Stimulated activated CD4-positive, alpha-beta T cell treated with anti-CD3 and anti-CD28 coated beads, Interleukin-2, amount 100 ng/mL, for 48 hours (primary cell): ENCODE results near the gene KLHL9.
A peak's percentile ranks its signal among the peaks of the same experiment; 100 is the strongest.

Experiments used
- DNase-seq, 2 donors: peaks; one replicate each; pipeline ENCODE4 v3.0.0-alpha.2; 2020

Gene KLHL9

DNA sequence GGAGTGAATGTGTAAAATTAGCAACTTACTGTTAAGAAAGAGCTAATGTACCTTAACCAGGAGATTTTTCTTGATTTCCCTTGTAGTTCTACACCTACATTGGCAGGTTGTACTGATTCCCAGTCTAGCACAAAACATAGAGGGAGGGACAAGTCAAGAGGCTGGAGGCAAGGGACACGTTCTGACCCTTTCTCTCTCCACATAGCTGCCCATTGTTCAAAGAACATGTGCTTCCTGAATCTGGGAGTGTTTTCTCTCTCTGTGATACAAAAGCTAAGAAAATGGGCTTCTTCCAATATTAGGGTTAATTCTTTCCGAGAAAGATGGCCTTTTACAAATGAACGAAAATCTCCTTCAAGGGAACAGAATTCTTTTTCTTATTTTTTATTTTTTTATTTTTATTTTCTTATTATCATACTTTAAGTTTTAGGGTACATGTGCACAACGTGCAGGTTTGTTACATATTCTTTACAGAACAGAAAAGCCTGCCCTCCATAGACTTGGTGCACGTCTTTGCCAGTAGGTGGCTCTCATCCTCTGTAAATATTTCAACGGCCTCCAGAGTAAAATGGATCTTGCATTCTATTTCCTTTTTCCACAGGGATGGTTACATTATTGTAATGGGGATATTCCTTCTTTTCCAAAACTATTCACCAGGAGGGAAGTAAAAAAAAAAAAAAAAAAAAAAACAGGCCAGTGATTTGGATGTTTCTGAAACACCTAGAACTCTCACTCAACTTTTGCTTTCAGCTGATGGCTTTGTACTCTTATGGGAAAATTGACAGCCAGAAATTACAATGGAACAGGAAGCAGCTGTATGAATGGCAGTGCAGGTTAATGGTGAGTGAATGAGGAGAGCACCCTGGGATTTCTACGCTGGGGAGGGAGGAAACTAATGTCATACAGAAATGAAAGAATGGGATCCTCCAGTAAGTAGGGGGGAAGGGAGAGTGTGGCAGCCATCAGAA is 17.0 kb downstream of the KLHL9 start:
- DNase-seq, result peak in 1 of 2 donors; percentile 9

GRCh38 chr9:21316860-21317259 is 18.3 kb downstream of the KLHL9 start:
- DNase-seq, result no peak

DNA sequence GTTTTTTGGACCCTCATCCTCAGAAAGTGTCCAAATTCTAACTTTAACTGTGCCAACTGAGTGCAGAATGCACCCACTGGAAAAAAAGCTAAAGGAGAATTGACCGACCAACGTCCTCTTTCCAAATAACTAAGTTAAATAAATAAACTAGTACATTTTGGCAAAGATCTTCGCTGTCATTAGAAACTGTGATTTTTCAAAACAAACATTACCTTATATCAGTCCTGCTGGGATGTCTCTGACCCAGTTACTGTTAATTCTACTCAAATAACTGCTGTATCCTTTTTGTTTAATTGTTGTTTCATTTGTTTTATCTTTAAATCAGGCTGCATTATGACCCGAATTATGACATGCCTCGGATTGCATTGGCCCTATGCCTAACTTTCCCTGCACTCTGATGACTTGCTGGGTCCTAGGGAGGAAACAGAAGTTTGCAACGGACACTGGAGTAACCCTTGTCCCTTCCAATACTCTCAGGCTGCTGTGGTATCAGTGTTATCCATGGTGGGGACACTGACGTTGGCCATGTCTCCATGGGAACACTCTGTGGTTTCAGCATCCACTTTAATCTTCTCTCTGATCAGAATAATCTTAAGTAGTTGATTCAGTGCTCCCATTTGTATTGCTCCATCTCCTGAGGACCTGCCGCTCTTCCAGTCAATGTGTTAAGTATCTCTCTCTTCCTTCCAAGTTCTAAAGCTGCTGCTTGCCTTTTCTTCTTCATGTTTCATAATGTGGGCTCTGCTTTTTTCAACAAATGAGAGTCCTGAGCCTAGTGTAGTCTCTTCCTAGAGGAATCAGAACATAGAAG is 19.0 kb downstream of the KLHL9 start:
- DNase-seq, result no peak

GRCh38 chr9:21314152-21314551 is 21.1 kb downstream of the KLHL9 start:
- no peak for DNase-seq

DNA sequence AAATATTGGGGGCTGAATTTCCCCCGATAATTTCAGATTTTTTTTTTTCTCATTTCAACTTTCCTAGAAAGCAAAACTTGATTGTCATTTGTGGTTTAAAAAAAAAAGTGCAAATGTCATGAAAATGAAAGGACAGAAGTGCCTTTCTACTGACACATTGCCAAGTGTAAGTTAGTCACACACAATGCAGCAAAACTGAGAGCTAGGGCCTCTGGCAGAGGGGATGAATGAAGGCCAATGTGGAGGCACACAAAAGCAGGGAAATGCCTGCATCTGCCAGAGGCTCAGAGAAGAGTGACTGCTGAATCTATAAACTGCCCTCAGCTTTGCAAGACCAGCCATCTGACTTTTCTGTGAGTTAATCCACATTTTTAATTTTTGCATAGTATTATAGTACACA is 23.3 kb downstream of the KLHL9 start:
- no peak for DNase-seq

GRCh38 chr9:21305213-21305612 is 30.0 kb downstream of the KLHL9 start, which contains the start of gene IFNA5:
Gene IFNA5, minus strand, starts transcription at chr9:21305313. Its CDS starts 57 bp downstream, at chr9:21305256.
- DNase-seq, result no peak

GRCh38 chr9:21295992-21296391 is 39.2 kb downstream of the KLHL9 start:
- no peak for DNase-seq

DNA sequence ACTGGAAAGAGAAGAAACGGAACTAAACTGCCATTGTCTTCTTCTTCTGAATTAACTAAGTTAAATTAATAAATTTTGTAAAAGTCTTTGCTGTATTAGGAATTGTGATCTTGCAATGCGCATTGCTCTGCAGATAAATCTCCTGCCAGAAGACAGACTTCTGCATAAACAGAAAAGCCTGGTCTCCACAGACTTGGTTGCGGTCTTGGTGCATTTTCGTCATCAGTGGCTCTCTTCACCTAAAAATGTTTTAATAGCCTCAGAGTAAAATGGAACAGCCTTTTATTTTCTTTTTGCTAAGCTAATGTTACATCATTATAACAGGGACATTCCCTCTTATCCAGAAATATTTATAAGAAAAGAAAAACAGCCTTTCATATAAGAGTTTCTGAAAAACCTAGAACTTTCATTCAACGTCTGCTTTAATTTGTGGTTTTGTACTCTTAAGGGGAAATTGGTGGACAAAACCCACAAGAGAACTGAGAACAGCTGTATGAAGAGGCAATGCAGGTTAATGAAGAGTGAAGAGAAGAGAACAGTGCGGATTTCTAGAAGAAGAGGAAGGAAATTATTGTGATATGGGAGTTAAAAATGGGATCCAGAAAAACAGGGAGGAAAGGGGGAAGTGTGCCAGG is 40.2 kb downstream of the KLHL9 start:
- no peak for DNase-seq

DNA sequence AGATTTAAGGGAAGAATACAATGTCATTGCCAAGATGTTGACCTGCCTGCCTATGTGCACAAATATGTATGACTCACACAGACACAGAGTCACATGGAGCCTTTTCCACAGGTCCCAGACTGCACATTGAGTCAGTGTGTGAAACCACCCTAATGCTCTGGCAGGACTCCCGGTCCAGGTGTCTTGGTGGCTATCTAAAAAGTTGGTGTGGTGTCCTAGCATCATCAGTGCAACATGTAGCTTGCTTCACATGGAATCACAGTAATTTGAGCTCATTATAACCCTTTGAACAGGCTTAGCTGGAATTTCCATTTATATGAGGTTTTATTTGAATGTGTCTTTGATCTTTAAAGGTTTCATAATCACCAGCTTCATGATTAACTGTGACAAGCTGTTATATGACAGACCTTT is 40.8 kb downstream of the KLHL9 start:
- DNase-seq, result no peak

- no peak for DNase-seq
These were observed 45.4 kb downstream of the KLHL9 start for GRCh38 chr9:21289848-21290247.

GRCh38 chr9:21287280-21287679 is 47.9 kb downstream of the KLHL9 start:
- no peak for DNase-seq

GRCh38 chr9:21286659-21287058 is 48.5 kb downstream of the KLHL9 start:
- DNase-seq, result no peak

- no peak for DNase-seq
These were observed 49.1 kb downstream of the KLHL9 start for GRCh38 chr9:21286099-21286498.

GRCh38 chr9:21281275-21281674 is 53.9 kb downstream of the KLHL9 start:
- no peak for DNase-seq
